HG03039 (cell line): Measurements from ENCODE around the gene TINAG.
"Not testable (repeated sequence)": the region's sequence is repeated elsewhere in the genome, so short reads cannot be mapped to it uniquely, and the experiment has no call there.

Experiments used
- ATAC-seq: cut with Tn5 transposase; IDR thresholded peaks from one replicate; pipeline ENCODE4 v1.9.1; 2021; ENCODE audit warnings: mild to moderate bottlenecking, moderate library complexity; ENCODE audit not compliant: unreplicated experiment

The TINAG gene

DNA sequence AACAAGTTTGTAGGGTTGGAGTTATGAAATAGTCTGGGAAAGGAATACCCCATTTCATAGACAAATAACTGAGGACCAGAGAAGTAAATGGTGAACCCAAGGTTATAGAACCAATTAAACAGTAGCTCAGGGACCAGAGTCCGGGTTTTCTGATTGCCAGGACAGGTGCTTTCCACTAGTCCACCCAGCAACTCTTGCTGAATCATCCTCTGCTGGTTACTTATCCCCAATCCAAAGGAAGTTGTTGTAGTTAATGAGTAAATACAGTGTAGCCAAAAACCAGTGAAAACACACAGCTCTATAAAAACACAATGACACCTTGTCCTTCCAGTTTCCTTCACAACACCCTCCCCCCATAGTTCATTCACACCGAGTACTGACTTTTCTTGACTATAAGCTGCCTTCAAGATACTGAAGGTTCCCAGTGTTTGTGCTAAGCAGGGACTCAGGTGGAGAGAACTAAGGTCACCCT, 766 bp upstream of the TINAG start:
- ATAC-seq = no peak

DNA sequence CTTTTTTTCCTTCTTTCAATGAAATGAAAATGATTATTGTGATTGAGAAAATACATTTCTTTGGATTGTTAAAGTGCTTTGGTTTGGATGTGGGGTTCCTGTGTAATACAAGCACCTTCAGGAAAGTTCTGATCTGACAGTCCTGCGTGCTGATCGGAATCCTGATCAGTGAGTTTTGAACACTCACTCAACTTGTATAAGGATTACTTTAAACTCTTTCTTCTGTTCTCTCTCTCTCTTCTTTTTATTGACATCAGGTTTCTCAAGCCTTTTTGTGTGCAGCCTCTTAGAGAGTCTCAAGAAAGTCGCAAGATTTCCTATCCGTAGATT, 710 bp downstream of the TINAG start:
- no peak for ATAC-seq

DNA sequence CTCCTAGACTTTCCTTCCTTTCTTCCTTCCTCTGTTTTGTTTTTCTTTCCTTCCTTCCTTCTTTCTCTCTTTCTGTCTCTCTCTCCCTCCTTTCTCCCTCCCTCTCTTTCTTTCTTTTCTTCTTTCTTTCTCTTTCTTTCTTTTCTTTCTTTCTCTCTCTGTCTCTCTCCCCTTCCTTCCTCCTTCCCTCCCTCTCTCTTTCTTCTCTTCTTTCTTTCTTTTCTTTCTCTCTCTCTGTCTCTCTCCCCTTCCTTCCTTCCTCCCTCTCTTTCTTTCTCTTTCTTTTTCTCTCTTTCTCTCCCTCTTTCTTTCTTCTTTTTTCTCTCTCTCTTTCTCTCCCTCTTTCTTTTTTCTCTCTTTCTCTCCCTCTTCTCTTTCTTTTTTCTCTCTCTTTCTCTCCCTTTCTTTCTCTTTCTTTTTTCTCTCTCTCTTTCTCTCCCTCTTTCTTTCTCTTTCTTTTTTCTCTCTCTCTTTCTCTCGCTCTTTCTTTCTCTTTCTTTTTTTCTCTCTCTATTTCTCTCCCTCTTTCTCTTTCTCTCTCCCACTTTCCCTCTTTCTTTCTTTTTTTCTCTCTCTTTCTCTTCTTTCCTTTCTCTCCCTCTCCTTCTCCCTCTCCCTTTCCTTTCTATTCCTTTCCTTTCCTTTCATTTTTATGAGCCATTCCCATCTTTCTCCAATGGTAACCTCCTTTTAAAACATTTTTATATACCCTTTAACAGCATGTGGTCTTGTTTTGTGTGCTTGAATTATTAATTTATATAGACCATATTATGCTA, 2.3 kb downstream of the TINAG start:
- ATAC-seq = no peak

DNA sequence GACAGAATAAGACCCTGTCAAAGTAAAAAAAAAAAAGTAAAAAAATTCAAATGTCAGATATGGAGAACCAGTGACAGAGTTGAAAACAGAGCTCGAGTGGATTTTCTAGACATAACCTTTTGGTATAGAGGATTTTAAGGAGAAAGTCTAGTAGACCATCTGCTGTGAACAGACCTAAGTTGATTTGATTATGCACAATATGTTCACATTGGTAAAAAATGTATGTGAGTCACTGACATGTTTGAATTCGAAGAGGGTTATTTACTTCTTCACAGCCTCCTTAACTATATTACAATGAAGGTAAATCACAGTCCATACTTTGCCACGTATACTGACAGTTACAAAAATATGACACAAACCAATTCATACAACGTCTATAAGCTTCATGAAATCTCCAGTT, 7.4 kb downstream of the TINAG start:
- ATAC-seq = no peak

DNA sequence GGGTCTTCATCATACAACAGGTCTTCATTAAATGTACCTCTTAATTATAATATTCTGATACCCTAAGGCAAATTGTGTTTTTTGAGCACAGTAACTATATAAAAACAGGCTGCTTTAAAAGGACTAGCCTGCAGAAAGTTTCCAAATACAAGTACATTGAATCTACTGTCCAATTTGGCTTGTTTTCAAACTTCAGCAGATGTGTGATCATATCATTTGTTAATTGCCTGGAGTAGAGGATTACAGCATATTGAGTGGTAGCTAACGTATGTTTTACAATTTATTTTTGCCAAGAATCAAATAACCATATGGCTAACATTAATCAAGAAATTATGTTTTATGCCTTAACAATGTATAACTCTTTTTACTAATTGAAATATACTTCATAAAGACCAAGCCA, 12.6 kb downstream of the TINAG start:
- ATAC-seq = no peak

DNA sequence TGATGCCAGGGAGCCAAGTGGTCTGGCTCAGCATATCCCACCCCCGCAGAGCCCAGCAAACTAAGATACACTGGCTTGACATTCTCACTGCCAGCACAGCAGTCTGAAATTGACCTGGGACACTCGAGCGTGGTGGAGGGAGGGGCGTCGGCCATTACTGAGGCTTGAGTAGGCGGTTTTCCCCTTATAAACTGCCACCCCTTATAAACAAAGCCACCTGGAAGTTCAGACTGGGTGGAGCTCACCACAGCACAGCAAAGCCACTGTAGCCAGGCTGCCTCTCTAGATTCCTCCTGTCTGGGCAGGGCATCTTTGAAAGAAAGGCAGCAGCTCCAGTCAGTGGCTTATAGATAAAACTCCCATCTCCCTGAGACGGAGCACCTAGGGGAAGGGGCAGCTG, 19.4 kb downstream of the TINAG start:
- no peak for ATAC-seq

DNA sequence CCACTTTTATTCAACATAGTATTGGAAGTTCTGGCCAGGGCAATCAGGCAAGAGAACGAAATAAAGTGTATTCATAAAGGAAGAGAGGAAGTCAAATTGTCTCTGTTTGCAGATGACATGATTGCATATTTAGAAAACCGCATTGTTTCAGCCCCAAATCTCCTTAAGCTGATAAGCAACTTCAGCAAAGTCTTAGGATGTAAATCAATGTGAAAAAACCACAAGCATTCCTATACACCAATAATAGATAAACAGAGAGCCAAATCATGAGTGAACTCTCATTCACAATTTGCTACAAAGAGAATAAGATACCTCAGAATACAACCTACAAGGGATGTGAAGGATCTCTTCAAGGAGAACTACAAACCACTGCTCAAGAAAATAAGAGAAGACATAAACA, 23.3 kb downstream of the TINAG start:
- ATAC-seq = not testable (repeated sequence)

DNA sequence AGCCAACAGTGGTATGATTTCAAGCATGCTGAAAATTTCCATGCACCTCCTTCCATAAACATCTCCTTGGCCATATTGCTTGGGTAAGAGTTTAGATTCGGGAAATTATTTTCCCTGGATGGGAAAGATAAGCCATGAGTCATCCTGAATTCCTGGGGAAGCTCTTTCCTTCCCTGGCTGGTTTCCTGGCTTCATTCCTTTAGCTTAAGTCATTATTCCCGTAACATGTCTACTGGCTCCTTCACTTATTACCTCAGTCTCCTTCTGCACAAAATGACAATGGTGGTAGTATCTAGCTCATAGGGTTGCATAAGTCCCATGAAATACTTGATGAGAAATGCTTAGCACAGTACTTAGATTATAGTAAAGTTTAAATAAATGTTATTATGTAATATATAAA, 27.6 kb downstream of the TINAG start:
- no peak for ATAC-seq

DNA sequence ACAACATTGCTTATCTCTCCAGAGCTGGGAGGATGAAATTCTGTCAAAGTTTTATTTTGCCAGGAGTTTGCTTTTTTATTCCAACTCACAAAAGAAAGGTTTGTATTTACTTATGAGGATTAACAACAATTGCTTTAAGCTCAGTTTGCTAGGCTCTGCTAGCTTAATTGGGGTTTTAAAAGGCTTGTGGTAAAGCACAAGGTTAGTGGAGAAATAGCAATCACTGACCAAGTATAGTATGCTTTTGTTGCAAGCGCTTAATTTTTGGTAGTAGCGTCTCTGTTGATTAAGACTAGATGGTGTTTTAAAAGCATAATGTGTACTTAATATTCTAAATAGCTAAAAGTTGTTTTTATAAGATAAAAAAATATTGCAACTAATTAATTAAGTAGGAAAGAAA, 45.7 kb downstream of the TINAG start:
- ATAC-seq = no peak

DNA sequence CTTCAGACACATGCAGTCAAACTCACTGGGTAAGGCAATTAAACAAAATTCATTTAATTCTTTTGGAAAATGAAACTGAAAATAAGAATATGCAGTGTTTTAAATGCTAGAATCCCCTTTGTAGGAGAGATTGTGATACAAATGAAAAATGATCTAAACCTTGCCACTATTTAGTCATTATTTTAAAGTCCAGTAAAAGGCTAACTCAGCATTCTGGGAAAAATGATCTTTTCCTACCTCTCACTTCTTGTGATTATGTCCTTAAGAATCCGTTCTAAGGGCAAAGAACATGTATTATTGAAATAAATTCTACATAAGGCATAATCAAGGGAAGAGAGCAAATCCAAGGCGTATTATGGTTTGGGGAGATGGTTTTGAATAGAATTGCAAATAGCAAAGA, 46.4 kb downstream of the TINAG start:
- no peak for ATAC-seq

DNA sequence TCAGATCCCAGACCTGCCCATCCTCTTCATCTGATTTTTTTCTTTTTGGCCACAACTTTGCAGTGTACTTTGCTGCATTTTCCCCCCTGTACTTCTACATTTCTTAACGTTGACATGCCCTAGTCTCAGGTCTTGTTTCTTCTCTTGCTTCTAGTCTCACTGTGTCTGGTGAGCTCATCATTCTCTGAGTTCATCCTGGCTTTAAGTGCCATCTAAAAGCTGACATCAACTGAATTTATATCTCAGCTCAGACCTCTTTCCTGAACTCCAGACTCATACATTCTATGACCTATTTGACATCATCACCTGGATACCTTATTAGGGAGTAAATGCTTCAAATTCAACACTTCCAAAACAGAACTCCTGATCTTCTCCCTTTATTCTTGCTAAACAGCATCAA, 48.9 kb downstream of the TINAG start:
- no peak for ATAC-seq

DNA sequence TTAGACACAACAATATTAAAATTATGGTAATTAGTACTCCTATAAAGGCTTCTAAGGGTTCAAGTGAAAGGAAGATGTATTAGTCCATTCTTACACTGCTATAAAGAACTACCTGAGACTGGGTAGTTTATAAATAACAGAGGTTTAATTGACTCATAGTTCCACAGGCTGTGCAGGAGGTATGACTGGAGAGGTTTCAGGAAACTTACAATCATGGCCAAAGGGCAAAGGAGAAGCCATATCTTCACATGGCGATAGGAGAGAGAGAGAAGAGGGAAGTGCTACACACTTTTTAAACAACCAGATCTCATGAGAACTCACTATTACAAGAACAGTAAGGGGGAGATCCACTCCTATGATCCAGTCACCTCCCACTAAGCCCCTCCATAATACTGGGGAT, 52.9 kb downstream of the TINAG start:
- ATAC-seq = no peak

DNA sequence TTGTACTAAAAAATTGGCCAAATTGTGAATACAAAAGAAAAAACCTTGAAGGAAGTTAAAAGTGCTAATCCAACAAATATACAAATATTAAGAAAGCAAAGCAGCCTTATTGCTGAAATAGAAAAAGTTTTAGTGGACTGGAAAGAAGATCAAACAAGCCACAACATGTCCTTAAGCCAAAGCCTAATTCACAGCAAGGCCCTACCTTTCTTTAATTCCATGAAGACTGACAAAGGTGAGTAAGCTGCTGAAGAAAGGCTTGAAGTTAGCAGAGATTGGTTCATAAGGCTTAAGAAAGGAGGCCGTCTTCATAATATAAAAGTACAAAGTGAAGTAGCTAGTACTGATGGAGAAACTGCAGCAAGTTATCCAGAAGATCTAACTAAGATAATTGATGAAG, 53.5 kb downstream of the TINAG start:
- ATAC-seq = no peak

DNA sequence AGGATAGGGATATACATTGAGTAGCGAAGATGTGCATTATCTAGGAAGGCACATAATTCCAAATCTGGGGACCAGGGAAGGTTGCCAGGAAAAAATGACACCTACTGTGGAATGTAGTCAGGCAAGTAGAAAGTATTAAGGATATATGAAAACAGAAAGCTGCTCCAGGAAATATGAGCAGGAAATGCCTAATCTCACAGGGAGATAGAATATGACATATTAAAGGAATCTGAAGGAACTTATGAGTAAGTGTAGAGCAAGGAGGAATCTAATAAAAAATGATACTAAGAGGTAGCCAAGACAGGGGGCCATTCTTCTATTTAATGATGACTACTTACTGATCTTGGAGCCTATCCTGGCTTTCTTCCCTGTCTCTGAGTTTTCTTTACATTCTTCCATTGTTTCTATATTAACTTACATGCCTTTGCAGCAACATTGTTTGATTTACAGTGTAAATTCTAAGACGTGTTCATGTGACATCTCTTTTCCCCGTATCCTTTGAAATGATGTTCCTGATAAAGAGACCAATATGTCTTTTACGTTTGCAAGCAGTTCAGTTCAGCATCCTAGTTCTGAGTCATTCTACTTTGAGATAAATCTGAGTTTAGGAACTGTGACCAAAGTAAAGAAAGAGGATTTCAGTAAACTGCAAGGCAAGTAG, 58.6 kb downstream of the TINAG start:
- no peak for ATAC-seq

DNA sequence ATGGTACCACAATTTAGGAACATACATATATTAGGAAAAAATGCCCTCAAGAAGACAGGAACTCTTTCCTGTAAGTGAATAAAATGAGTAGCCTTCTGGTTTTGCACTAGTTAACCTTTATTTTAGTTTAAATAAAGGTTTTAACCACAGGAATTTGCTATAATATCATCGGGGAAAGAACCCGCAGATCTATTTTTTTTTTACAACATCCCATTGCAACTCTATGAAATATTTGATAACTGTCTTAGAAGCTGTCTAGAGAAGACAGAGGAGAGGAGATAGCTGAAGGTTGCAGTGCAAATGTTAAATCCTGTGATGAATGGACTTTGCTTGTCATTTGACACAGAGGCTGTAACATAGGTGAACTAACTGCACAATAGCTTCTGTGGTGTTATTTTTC, 69.5 kb downstream of the TINAG start:
- ATAC-seq = no peak

DNA sequence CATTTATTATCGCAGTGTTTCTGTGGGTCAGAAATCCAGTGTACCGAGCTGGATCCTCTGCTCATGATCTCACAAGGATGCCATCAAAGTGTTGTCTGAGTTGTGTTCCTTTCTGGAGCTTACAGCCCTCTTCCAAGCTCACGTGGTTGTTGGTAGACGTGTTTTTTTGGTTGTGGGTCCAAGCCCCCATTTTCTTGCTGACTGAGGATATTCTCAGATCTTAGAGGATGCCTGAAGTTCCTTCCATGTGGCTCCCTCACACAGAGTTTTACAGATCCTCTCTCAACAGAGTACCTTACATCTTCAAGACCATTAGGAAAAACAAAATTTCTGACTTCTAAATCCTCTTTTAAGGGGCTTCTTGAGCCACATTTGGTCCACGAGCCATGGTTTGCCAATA, 78.1 kb downstream of the TINAG start:
- ATAC-seq = no peak

DNA sequence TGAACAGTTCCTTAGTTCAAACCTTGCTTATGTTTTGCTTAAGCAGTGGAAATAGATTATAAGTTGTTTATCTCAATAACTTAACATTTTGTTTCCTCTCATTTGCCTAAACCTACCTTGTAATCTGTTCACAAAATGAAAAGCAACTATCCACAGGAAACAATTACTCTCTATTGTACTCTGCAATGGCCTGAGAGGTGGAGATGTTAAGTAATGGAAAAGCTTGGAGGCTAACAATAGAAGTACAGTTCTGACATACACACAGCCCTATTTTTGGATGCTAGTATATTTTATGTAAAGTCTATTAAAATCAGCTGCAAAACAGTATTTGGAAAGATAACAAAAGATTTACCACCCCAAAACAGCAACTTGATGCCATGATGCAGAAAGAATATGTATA, 82.1 kb downstream of the TINAG start:
- ATAC-seq = no peak

DNA sequence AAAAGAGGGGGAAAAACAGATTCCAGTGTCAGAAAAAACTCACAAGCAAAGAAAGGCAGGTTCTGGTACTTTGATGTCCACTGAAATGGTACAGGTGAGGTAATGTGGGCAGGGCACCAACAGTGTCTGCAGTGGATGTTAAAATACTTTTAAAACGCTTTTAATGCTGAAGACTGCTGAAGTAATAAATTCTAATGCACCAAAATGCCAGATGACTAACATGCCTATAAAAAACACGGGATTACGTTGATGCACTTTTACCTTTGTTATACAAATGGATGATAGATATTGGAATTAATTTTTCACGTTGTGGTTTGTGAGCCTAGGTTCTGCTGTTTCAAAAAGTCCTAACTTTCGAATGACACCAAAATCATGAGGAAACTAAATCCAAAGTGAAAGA, 83.3 kb downstream of the TINAG start:
- no peak for ATAC-seq

DNA sequence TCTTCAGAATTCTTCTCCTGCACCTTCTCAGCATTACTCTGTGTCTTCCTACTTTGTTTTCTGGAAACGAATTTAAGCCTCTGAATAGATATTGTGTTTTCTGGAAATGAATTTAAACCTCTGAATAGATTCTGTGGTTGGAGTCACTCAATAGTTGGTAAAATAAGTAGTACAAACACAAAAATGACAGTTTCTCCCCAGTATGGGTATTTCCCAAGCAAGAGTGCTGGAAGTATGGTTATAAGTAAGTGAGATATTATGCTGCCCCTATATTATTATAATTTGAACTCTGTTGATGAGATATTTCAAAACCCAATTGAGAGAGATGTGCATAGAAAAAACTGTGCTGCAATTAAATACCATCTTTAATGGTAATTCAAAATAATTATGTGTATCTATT, 94.9 kb downstream of the TINAG start:
- ATAC-seq = peak; percentile 62

DNA sequence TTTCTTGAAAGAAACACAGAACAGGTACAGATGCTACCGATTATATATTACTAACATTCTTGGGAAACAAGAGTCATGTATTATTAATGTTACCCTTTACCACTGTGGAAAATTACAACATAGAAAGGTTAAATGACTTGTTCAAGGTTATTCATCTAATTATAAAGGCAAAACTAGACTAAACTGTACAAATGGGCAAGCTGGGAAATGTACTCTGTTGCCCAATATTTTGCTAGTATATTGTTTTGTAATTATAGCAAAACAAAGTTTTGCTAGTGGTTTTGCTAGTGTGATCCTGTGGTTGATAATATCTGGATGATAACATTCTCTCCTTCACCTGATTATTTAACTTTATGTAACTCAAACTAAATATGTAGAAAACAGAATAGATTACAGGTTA, 96.5 kb downstream of the TINAG start:
- no peak for ATAC-seq

DNA sequence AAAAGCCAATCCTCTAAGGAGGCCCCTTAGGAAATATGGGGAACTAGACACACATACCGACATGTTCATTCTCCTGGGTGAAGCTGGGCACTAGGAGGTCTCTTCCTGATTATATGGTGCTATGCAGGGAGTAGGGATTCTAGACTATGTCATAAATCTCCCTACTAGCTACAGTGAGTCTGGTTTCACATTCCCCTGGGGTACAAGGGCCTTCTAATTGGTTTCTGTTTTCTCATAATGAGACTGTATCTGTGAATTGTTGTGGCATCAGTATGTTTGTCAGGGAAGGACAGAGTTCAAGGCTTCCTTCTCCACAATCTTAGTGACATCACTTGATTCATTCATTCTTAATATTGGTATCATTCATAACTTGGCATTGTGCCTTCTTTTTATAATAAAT, 103.5 kb downstream of the TINAG start:
- ATAC-seq = no peak

DNA sequence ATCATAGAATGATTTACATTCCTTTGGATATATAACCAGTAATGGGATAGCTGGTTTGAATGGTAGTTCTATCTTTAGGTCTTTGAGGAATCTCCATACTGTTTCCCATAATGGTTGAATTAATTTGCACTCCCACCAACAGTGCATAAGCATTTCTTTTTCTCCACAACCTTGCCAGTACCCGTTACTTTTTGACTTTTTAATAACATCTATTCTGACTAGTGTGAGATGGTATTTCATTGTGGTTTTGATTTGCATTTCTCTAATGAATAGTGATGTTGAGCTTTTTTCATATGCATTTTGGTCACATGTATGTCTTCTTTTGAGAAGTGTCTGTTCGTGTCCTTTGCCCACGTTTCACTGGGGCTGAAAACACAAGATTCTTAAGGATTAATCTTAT, 107.3 kb downstream of the TINAG start:
- no peak for ATAC-seq

DNA sequence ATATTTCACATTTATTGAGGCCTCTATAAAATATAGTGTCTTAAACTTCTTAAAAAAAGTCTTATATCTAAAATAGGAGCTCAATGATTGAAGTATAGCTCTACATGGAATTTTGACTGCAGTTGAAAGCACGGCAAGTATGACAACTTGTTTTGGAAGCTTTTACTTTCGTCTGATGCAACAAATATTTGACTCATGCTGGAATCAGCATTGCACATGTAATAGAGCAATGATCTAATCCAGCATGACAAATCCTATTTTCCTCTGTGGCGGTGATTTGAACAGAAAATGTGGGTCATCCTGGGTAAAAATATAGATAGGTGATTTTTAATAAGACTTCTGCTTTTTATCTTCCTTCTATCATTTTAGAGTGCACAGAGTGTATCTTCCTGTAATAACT, 111.6 kb downstream of the TINAG start:
- ATAC-seq = no peak
